Stimulated activated CD8-positive, alpha-beta memory T cell treated with anti-CD3 and anti-CD28 coated beads, Interleukin-15, amount 100 ng/mL, for 24 hours (primary cell): ENCODE data around the gene SLC25A23.

Experiments
- DNase-seq: peaks from one replicate; pipeline ENCODE4 v3.0.0-alpha.2; 2020; ENCODE audit warnings: low read depth

SLC25A23 gene

GRCh38 chr19:6481541-6482342 is 22.1 kb upstream of the SLC25A23 start, which contains the start of gene DENND1C:
DENND1C (minus strand) TSS chr19:6481787; CDS start chr19:6481695, 92 bp downstream.
- DNase-seq = no peak

GRCh38 chr19:6480848-6481415 is 21.3 kb upstream of the SLC25A23 start:
- DNase-seq = no peak

- no peak for DNase-seq
These were observed 20.3 kb upstream of the SLC25A23 start for GRCh38 chr19:6479836-6480398.

- DNase-seq = no peak
These were observed 19.2 kb upstream of the SLC25A23 start for GRCh38 chr19:6478815-6479214.

- DNase-seq = no peak
These were observed 17.4 kb upstream of the SLC25A23 start for GRCh38 chr19:6476896-6477431.

- DNase-seq = peak; percentile 44
These were observed 16.7 kb upstream of the SLC25A23 start for GRCh38 chr19:6476155-6476895.

- no peak for DNase-seq
These were observed 15.9 kb upstream of the SLC25A23 start for GRCh38 chr19:6475321-6476108.

- DNase-seq = no peak
These were observed 14.1 kb upstream of the SLC25A23 start for GRCh38 chr19:6473647-6474046.

- no peak for DNase-seq
These were observed 13.1 kb upstream of the SLC25A23 start for GRCh38 chr19:6472713-6473112.

- DNase-seq = no peak
These were observed 11.5 kb upstream of the SLC25A23 start for GRCh38 chr19:6471076-6471475.

GRCh38 chr19:6470173-6470572 is 10.6 kb upstream of the SLC25A23 start:
- DNase-seq = no peak

- DNase-seq = no peak
These were observed 7.8 kb upstream of the SLC25A23 start for GRCh38 chr19:6467384-6467783.

- DNase-seq = no peak
These were observed 7.1 kb upstream of the SLC25A23 start for GRCh38 chr19:6466526-6467248.

- no peak for DNase-seq
These were observed 6.1 kb upstream of the SLC25A23 start for GRCh38 chr19:6465663-6466062.

- DNase-seq = no peak
These were observed 5.4 kb upstream of the SLC25A23 start for GRCh38 chr19:6465006-6465405.

GRCh38 chr19:6464070-6464873 is 4.7 kb upstream of the SLC25A23 start, which contains the start of gene CRB3:
CRB3 (plus strand) TSS chr19:6464271; CDS start chr19:6464702, 431 bp downstream.
- peak; percentile 6 for DNase-seq

GRCh38 chr19:6460099-6460884 is 700 bp upstream of the SLC25A23 start:
- peak; percentile 84 for DNase-seq

GRCh38 chr19:6458695-6459261 is 814 bp downstream of the SLC25A23 start:
- no peak for DNase-seq
